ENCODE results near the gene GRIFIN. TPM values are rescaled to one million over a fixed set of nuclear protein-coding genes. Genes with fewer than 3 reads are reported as not detected.

GRIFIN gene
- polyA plus RNA-seq, 1 of the 3 experiments (the other 2 are of a cell fraction), result not detected

DNA sequence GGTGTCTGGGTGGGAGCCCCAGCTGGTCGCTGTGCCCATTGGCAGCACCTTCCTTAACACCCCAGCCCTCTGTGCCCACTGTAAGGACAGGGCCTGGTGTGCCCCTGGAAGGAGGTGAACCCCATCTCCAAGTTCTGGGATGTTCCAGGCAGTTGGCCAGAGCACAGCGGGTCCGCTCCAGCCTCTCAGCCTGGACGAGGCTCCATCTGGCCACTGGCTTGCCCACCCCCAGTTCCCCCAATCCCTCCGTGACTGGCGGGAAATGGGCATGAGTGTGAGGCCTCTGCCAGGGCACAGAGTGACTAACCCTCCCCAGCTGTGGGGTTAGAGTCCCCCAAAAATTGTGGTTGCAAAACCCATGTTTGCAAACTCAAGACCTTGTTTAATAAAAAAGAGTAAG lies 15.6 kb downstream of the GRIFIN start (continued):
- TF ChIP-seq, protein P1, sequence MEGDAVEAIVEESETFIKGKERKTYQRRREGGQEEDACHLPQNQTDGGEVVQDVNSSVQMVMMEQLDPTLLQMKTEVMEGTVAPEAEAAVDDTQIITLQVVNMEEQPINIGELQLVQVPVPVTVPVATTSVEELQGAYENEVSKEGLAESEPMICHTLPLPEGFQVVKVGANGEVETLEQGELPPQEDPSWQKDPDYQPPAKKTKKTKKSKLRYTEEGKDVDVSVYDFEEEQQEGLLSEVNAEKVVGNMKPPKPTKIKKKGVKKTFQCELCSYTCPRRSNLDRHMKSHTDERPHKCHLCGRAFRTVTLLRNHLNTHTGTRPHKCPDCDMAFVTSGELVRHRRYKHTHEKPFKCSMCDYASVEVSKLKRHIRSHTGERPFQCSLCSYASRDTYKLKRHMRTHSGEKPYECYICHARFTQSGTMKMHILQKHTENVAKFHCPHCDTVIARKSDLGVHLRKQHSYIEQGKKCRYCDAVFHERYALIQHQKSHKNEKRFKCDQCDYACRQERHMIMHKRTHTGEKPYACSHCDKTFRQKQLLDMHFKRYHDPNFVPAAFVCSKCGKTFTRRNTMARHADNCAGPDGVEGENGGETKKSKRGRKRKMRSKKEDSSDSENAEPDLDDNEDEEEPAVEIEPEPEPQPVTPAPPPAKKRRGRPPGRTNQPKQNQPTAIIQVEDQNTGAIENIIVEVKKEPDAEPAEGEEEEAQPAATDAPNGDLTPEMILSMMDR (IDR thresholded peaks at IDR 0.05), result no peak
- TF ChIP-seq GABPA (IDR thresholded peaks at IDR 0.05; ENCODE audit: low read depth) (no peak), NFIC (IDR thresholded peaks at IDR 0.05; ENCODE audit: borderline replicate concordance) (no peak), ELF1 (IDR thresholded peaks at IDR 0.05) (no peak), RFX5 (IDR thresholded peaks at IDR 0.05; ENCODE audit: low read length) (no peak), GATA2 (CRISPR knock-in tag; IDR thresholded peaks at IDR 0.05) (no peak)

DNA sequence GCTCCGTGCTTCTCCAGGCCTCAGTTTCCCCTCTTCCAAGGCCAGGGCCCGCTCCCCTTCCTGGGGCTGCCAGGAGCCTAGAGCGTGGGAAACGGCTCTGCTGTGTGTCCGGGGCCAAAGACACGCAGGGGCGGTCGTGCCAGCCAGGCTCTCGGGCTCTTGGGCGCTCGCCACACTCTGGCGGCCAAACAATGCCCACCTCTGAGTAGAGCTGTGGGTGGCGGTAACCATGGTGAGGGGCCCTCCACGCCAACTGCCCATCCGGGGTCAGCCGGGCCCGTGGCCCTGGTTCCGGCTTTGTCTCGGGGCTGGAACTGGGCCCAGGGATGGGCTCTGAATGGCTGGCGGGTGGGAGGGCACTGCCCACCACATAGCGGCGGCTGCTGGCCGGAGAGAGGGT lies 16.0 kb downstream of the GRIFIN start:
- no peaks in the 10 kb centered on the region for H3K9me3 ChIP-seq
- H3K27ac ChIP-seq (ENCODE audit: low read depth in 2 of 2, low read length in 1 of 2), result no peak overlapping the region
- no peaks in the 10 kb centered on the region for H3K27me3 ChIP-seq (ENCODE audit: insufficient read depth)
- 84% methylated on average over 16 of the region's 23 CpGs for WGBS (ENCODE audit: low lambda C conversion rate)
- no peak overlapping the region for H3K4me2 ChIP-seq
- POLR2A ChIA-PET, result no interaction called here
- TF ChIP-seq FOSL2 (IDR thresholded peaks at IDR 0.05; ENCODE audit: borderline replicate concordance, low read depth) (no peak), SIN3A (IDR thresholded peaks at IDR 0.05; ENCODE audit: borderline replicate concordance, low read depth, low read length) (no peak), FOXJ3 (CRISPR knock-in tag; IDR thresholded peaks at IDR 0.05) (no peak), NFIC (IDR thresholded peaks at IDR 0.05; ENCODE audit: borderline replicate concordance) (no peak), RFX5 (IDR thresholded peaks at IDR 0.05; ENCODE audit: low read length) (no peak), TEAD4 (IDR thresholded peaks at IDR 0.05; ENCODE audit: borderline replicate concordance, insufficient read depth) (no peak), TAF1 (IDR thresholded peaks at IDR 0.05; ENCODE audit: borderline replicate concordance, low read depth, low read length) (no peak), RXRA (IDR thresholded peaks at IDR 0.05; ENCODE audit: borderline replicate concordance, low read depth) (no peak), RAD21 (IDR thresholded peaks at IDR 0.05; ENCODE audit: low read length) (no peak), EP300 (IDR thresholded peaks at IDR 0.05; ENCODE audit: borderline replicate concordance in 1 of 2, low read depth in 1 of 2, low read length in 1 of 2) (no peak), GABPA (IDR thresholded peaks at IDR 0.05; ENCODE audit: low read depth) (no peak), YY1 (IDR thresholded peaks at IDR 0.05; ENCODE audit: low read depth) (no peak), JUND (IDR thresholded peaks at IDR 0.05) (no peak), ELF1 (IDR thresholded peaks at IDR 0.05) (no peak), MEF2A (IDR thresholded peaks at IDR 0.05; ENCODE audit: borderline replicate concordance, low read depth) (no peak), FOXM1 (IDR thresholded peaks at IDR 0.05; ENCODE audit: low read depth) (no peak)
- TF ChIP-seq, protein P2, sequence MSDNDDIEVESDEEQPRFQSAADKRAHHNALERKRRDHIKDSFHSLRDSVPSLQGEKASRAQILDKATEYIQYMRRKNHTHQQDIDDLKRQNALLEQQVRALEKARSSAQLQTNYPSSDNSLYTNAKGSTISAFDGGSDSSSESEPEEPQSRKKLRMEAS (IDR thresholded peaks at IDR 0.05; ENCODE audit: low read depth), result no peak
- TF ChIP-seq, protein P3, sequence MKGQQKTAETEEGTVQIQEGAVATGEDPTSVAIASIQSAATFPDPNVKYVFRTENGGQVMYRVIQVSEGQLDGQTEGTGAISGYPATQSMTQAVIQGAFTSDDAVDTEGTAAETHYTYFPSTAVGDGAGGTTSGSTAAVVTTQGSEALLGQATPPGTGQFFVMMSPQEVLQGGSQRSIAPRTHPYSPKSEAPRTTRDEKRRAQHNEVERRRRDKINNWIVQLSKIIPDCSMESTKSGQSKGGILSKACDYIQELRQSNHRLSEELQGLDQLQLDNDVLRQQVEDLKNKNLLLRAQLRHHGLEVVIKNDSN (IDR thresholded peaks at IDR 0.05; ENCODE audit: borderline replicate concordance, low read depth), result no peak
- TF ChIP-seq, protein P4, sequence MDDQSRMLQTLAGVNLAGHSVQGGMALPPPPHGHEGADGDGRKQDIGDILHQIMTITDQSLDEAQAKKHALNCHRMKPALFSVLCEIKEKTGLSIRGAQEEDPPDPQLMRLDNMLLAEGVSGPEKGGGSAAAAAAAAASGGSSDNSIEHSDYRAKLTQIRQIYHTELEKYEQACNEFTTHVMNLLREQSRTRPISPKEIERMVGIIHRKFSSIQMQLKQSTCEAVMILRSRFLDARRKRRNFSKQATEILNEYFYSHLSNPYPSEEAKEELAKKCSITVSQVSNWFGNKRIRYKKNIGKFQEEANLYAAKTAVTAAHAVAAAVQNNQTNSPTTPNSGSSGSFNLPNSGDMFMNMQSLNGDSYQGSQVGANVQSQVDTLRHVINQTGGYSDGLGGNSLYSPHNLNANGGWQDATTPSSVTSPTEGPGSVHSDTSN (IDR thresholded peaks at IDR 0.05), result no peak
- TF ChIP-seq, protein P5, sequence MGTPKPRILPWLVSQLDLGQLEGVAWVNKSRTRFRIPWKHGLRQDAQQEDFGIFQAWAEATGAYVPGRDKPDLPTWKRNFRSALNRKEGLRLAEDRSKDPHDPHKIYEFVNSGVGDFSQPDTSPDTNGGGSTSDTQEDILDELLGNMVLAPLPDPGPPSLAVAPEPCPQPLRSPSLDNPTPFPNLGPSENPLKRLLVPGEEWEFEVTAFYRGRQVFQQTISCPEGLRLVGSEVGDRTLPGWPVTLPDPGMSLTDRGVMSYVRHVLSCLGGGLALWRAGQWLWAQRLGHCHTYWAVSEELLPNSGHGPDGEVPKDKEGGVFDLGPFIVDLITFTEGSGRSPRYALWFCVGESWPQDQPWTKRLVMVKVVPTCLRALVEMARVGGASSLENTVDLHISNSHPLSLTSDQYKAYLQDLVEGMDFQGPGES (IDR thresholded peaks at IDR 0.05; ENCODE audit: low read depth, low read length), result no peak
- no peak overlapping the region for H3K4me3 ChIP-seq (ENCODE audit: low read depth in 2 of 2, low read length in 1 of 2)
- no peak for DNase-seq
- H3K36me3 ChIP-seq (replicated peaks in 1 of 2; ENCODE audit: control insufficient read depth in 1 of 2, insufficient read depth in 2 of 2, low read length in 1 of 2), result no peaks in the 10 kb centered on the region
- H3K79me2 ChIP-seq (ENCODE audit: insufficient read depth), result no peaks in the 10 kb centered on the region
- H4K20me1 ChIP-seq (ENCODE audit: insufficient read depth), result no peaks in the 10 kb centered on the region
- CTCF ChIA-PET, result interaction anchor here (1.1 to 13.9 kb wide), 4 partner anchors 9 to 221 kb away, joined by 3 to 270 read pairs (median 20); no protein-coding TSS in a partner anchor
- no peaks in the 10 kb centered on the region for H3K9me2 ChIP-seq
- H2AFZ ChIP-seq (ENCODE audit: low read depth), result no peak overlapping the region
- no peak overlapping the region for H3K9ac ChIP-seq
- no peaks in the 10 kb centered on the region for H3F3A ChIP-seq (replicated peaks; ENCODE audit: insufficient read depth)
- H3K4me1 ChIP-seq (ENCODE audit: control insufficient read depth in 1 of 2, insufficient read depth in 2 of 2, low read depth in 1 of 2, low read length in 1 of 2), result no peaks in the 10 kb centered on the region

Measured in SK-N-SH (cell line).